GM20431 (cell line): Measurements from ENCODE around the gene CHN1.

Source experiments
- in situ Hi-C: fragments of 300-500 bp; cut with MseI, MboI; formaldehyde crosslinking; loops from one replicate; pipeline ENCODE4 v1.15.0; 2020; ENCODE audit warnings: low sequenced_read_pairs; ENCODE audit not compliant: unreplicated experiment

The CHN1 gene

GRCh38 chr2:174979996-174980395 is 25.2 kb downstream of the CHN1 start:
- in situ Hi-C loops, result no loop called here

GRCh38 chr2:174977364-174977763 is 27.8 kb downstream of the CHN1 start:
- in situ Hi-C loops, result no loop called here

GRCh38 chr2:174974131-174974530 is 31.1 kb downstream of the CHN1 start:
- in situ Hi-C loops, result no loop called here

GRCh38 chr2:174972924-174973323 is 32.3 kb downstream of the CHN1 start:
- in situ Hi-C loops, result no loop called here

- in situ Hi-C loops, result no loop called here
Observed at GRCh38 chr2:174971868-174972781, 33.1 kb downstream of the CHN1 start.

- in situ Hi-C loops, result no loop called here
Observed at GRCh38 chr2:174970092-174970491, 35.1 kb downstream of the CHN1 start.

GRCh38 chr2:174969091-174969734 is 36.0 kb downstream of the CHN1 start:
- in situ Hi-C loops, result no loop called here

GRCh38 chr2:174967691-174968260 is 37.4 kb downstream of the CHN1 start:
- in situ Hi-C loops, result no loop called here

GRCh38 chr2:174967086-174967485 is 38.1 kb downstream of the CHN1 start:
- in situ Hi-C loops, result no loop called here

GRCh38 chr2:174965992-174966744 is 39.0 kb downstream of the CHN1 start:
- in situ Hi-C loops, result no loop called here

GRCh38 chr2:174965551-174965950 is 39.6 kb downstream of the CHN1 start:
- in situ Hi-C loops, result no loop called here

GRCh38 chr2:174964404-174964803 is 40.8 kb downstream of the CHN1 start:
- in situ Hi-C loops, result no loop called here

GRCh38 chr2:174963437-174964400 is 41.5 kb downstream of the CHN1 start:
- in situ Hi-C loops, result no loop called here

- in situ Hi-C loops, result no loop called here
Observed at GRCh38 chr2:174959787-174960186, 45.4 kb downstream of the CHN1 start.

- in situ Hi-C loops, result no loop called here
Observed at GRCh38 chr2:174957050-174957449, 48.1 kb downstream of the CHN1 start.

- in situ Hi-C loops, result no loop called here
Observed at GRCh38 chr2:174952607-174953006, 52.6 kb downstream of the CHN1 start.

GRCh38 chr2:174951745-174952144 is 53.4 kb downstream of the CHN1 start:
- in situ Hi-C loops, result no loop called here

- in situ Hi-C loops, result no loop called here
Observed at GRCh38 chr2:174949988-174950687, 55.0 kb downstream of the CHN1 start.
